Osteoblast (primary cell): ENCODE results near the gene DPP7. TPM values are rescaled to one million over a fixed set of nuclear protein-coding genes. Genes with fewer than 3 reads are reported as not detected.

Experiments used
- DNase-seq: peaks from one replicate; pipeline ENCODE4 v3.0.0; 2011; ENCODE audit warnings: low spot score, mixed read lengths; ENCODE audit not compliant: insufficient read length; ENCODE audit errors: missing footprints
- H2AFZ ChIP-seq: 2 replicates; pipeline ENCODE4 v1.6.0; 2011; ENCODE audit warnings: mild to moderate bottlenecking, low read length
- H3K27ac ChIP-seq: 2 replicates; pipeline ENCODE4 v1.5.1; 2011; ENCODE audit warnings: mild to moderate bottlenecking, low read depth, low read length, moderate library complexity
- H3K27me3 ChIP-seq: 2 replicates; pipeline ENCODE4 v1.6.0; 2012; ENCODE audit warnings: mild to moderate bottlenecking, control low read depth, inconsistent platforms, low read length, moderate library complexity; ENCODE audit not compliant: insufficient read depth
- H3K36me3 ChIP-seq: 2 replicates; pipeline ENCODE4 v1.5.1; 2011; ENCODE audit warnings: mild to moderate bottlenecking, low read length, control low read depth, moderate library complexity; ENCODE audit not compliant: insufficient read depth
- H3K4me1 ChIP-seq: 2 replicates; pipeline ENCODE4 v1.5.1; 2011; ENCODE audit warnings: mild to moderate bottlenecking, low read length, control low read depth, moderate library complexity; ENCODE audit not compliant: insufficient read depth
- H3K4me2 ChIP-seq: 2 replicates; pipeline ENCODE4 v1.6.0; 2011; ENCODE audit warnings: mild to moderate bottlenecking, low read length; ENCODE audit not compliant: insufficient read depth
- H3K4me3 ChIP-seq: fragments of 200-600 bp; sonication (generic); 3 replicates; pipeline ENCODE4 v1.5.1; 2012; ENCODE audit warnings: mild to moderate bottlenecking, low read length, inconsistent platforms; ENCODE audit not compliant: insufficient read depth
- H3K79me2 ChIP-seq: 2 replicates; pipeline ENCODE4 v1.6.0; 2012; ENCODE audit warnings: mild to moderate bottlenecking, low read length, control low read depth, inconsistent platforms; ENCODE audit not compliant: insufficient read depth
- H3K9me3 ChIP-seq: 2 replicates; pipeline ENCODE4 v1.5.1; 2011; ENCODE audit warnings: low read depth, low read length, control low read depth
- H4K20me1 ChIP-seq: 2 replicates; pipeline ENCODE4 v1.6.0; 2012; ENCODE audit warnings: mild to moderate bottlenecking, low read length, control low read depth; ENCODE audit not compliant: insufficient read depth
- CTCF ChIP-seq: IDR thresholded peaks from 2 replicates; pipeline ENCODE4 v1.5.1; 2011; ENCODE audit warnings: mild to moderate bottlenecking, low read depth, low read length, moderate library complexity; ENCODE audit errors: extremely low read depth
- total RNA-seq: library from RNA; depleted of rRNA; stranded (reverse); fragments of >200 nt; gene quantifications from 2 replicates; pipeline ENCODE4 v1.2.3, GENCODE V29; 2012

DPP7 gene
- total RNA-seq, 1 donor, result 74.6 TPM

- no peak overlapping the region for H3K27ac ChIP-seq
- no peaks in the 10 kb centered on the region for H3K79me2 ChIP-seq
- H3K4me3 ChIP-seq, result no peak overlapping the region
- no peak for DNase-seq
- no peak for TF ChIP-seq CTCF
- no peaks in the 10 kb centered on the region for H3K4me1 ChIP-seq
- no peaks in the 10 kb centered on the region for H3K9me3 ChIP-seq
- H3K27me3 ChIP-seq, result no peaks in the 10 kb centered on the region
- no peaks in the 10 kb centered on the region for H4K20me1 ChIP-seq
- no peak overlapping the region for H3K4me2 ChIP-seq
- H2AFZ ChIP-seq, result no peak overlapping the region
- no peaks in the 10 kb centered on the region for H3K36me3 ChIP-seq
Measured at GRCh38 chr9:137149942-137150616, 35.5 kb upstream of the DPP7 start.

GRCh38 chr9:137149363-137149762 is 34.8 kb upstream of the DPP7 start:
- Histone ChIP-seq H3K27me3 (no peaks in the 10 kb centered on the region), H4K20me1 (no peaks in the 10 kb centered on the region), H2AFZ (no peak overlapping the region), H3K27ac (no peak overlapping the region), H3K36me3 (no peaks in the 10 kb centered on the region), H3K9me3 (no peaks in the 10 kb centered on the region), H3K4me1 (no peaks in the 10 kb centered on the region), H3K4me3 (no peak overlapping the region), H3K4me2 (no peak overlapping the region), H3K79me2 (no peaks in the 10 kb centered on the region)
- TF ChIP-seq CTCF, result no peak
- DNase-seq, result no peak

- no peaks in the 10 kb centered on the region for H3K27me3 ChIP-seq
- no peak for TF ChIP-seq CTCF
- H4K20me1 ChIP-seq, result no peaks in the 10 kb centered on the region
- no peaks in the 10 kb centered on the region for H3K9me3 ChIP-seq
- no peaks in the 10 kb centered on the region for H3K79me2 ChIP-seq
- H3K4me3 ChIP-seq, result no peak overlapping the region
- H3K27ac ChIP-seq, result no peak overlapping the region
- no peak overlapping the region for H3K4me2 ChIP-seq
- no peak for DNase-seq
- no peaks in the 10 kb centered on the region for H3K4me1 ChIP-seq
- H2AFZ ChIP-seq, result no peak overlapping the region
- no peaks in the 10 kb centered on the region for H3K36me3 ChIP-seq
Measured at GRCh38 chr9:137148661-137149060, 34.1 kb upstream of the DPP7 start.

- TF ChIP-seq CTCF, result no peak
- no peaks in the 10 kb centered on the region for H3K9me3 ChIP-seq
- DNase-seq, result no peak
- no peak overlapping the region for H3K4me2 ChIP-seq
- H3K27me3 ChIP-seq, result no peaks in the 10 kb centered on the region
- H4K20me1 ChIP-seq, result no peaks in the 10 kb centered on the region
- no peak overlapping the region for H3K4me3 ChIP-seq
- H3K27ac ChIP-seq, result no peak overlapping the region
- no peaks in the 10 kb centered on the region for H3K4me1 ChIP-seq
- H3K36me3 ChIP-seq, result no peaks in the 10 kb centered on the region
- H3K79me2 ChIP-seq, result no peaks in the 10 kb centered on the region
- H2AFZ ChIP-seq, result no peak overlapping the region
Measured at GRCh38 chr9:137148242-137148641, 33.7 kb upstream of the DPP7 start.
